ENCODE measurements around the gene PAFAH1B2. TPM values are rescaled to one million over a fixed set of nuclear protein-coding genes. Genes with fewer than 3 reads are reported as not detected.
A peak's percentile ranks its signal among the peaks of the same experiment; 100 is the strongest.

The PAFAH1B2 gene
- total and polyA plus RNA-seq, 2 donors (not counting 3 experiments of a cell fraction or from before 2014, with no cell fraction given), result 34.2 to 128 TPM

DNA sequence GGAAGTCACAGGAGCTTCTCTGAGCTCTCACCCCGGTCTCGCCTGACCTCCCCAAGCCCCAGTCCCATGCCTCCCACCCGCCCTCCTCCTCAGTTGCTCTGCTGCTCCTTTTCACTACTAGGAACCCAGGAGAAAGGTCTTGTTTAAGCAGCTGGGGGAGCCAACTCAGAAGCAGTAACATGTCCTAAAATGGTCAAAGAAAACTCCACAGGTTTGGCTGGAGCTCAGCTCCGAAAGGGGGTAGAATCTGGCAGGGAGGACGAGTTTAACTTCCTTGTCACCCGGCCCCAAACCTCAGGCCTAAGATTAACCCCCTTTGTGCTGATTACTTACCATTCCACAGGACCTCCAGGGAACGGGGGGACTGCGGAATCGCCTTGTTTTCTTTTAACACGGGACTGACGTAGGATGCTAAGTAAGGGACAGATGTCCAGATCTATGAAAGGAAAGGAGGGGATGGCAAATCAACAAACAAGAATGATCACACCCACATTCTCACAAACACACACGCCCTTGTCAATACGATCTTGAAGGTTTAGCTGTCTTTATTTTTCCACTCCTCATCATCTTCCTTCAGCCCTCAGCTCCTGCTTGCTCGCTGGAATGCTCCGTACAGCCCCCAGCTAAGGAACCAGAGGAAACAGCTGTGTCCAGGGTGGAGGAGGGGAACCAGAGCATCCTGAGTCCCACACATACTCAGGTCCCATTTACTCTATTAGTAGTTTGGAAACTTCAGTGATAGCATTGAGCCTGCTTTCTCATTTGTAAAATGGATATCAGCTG, 74.2 kb downstream of the PAFAH1B2 start:
- no peaks in the 10 kb centered on the region for H3K9me1 ChIP-seq (replicated peaks; ENCODE audit: control insufficient read depth, extremely low read depth, insufficient read depth, low read length)
- H4K20me1 ChIP-seq (replicated peaks; ENCODE audit: control insufficient read depth, extremely low read depth, insufficient read depth, low read length), result no peaks in the 10 kb centered on the region
- POLR2A ChIA-PET, result no interaction called here
- no TSS peak for BruUV-seq (replicated peaks)
- H3K36me3 ChIP-seq (ENCODE audit: control insufficient read depth in 2 of 2, extremely low read depth in 1 of 2, insufficient read depth in 2 of 2, low read length in 2 of 2), result peaks cover 2 to 24% of the 10 kb centered on the region in 2 experiments
- H3K4me1 ChIP-seq (ENCODE audit: control insufficient read depth, extremely low read depth, insufficient read depth, low read length), result peaks cover 11% of the 10 kb centered on the region
- H3K4me2 ChIP-seq (ENCODE audit: insufficient read depth, low read length), result no peak overlapping the region
- intact Hi-C loops (cut with micrococcal nuclease) (no loop called here), dilution Hi-C loops (cut with MboI; ENCODE audit: extremely low pct_ligation_motif_present, low sequenced_read_pairs) (no loop called here)
- H3K27me3 ChIP-seq (ENCODE audit: control insufficient read depth in 2 of 2, insufficient read depth in 2 of 2, low read length in 2 of 2), result no peaks in the 10 kb centered on the region
- CTCF ChIA-PET, result interaction anchor here (1.2 to 3.7 kb wide), 4 partner anchors 8 to 427 kb away, joined by 3 to 17 read pairs (median 6); partner anchors contain the start of gene APOA5
- no peak overlapping the region for H3K9ac ChIP-seq (replicated peaks; ENCODE audit: extremely low read depth, insufficient read depth, low read length)
- no peaks in the 10 kb centered on the region for H3K9me3 ChIP-seq (replicated peaks; ENCODE audit: control insufficient read depth, insufficient read depth, low read length)
- H3K4me3 ChIP-seq (replicated peaks in 1 of 3; ENCODE audit: insufficient read depth in 1 of 3, low read depth in 1 of 3, low read length in 3 of 3), result no peak overlapping the region
- no peak overlapping the region for H2AFZ ChIP-seq (ENCODE audit: low read depth, low read length)
- no peaks in the 10 kb centered on the region for H3K79me2 ChIP-seq (ENCODE audit: control insufficient read depth, insufficient read depth, low read length)
- DNase-seq (ENCODE audit: low read depth, low spot score) (peak; percentile 35), FAIRE-seq (peak; percentile 28)
- TF ChIP-seq POLR2AphosphoS5 (IDR thresholded peaks at IDR 0.05; ENCODE audit: insufficient read depth, low read depth, low read length), result no peak
- no peak overlapping the region for H3K27ac ChIP-seq (ENCODE audit: insufficient read depth, low read depth, low read length)

DNA sequence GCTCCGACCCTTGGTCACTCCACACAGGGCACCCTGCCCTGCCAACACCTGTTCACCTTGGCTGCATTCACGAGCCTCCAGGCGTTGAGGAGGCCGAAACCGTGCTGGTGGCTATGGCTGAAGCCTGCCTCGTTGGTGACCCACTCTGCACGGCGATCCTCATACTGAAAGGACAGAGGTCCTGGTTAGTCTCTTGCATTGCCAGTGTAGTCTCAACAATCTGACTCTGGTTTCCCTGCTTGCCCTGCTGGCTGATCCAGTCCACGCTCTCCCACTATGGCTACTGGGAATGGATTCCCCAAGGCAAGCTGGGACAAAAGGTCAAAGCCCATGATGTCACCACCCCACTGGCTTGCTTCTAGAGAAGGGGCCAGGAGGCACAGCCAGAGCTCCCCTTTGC, 74.9 kb downstream of the PAFAH1B2 start:
- dilution Hi-C loops (cut with MboI; ENCODE audit: extremely low pct_ligation_motif_present, low sequenced_read_pairs) (no loop called here), intact Hi-C loops (cut with micrococcal nuclease) (no loop called here)
- Histone ChIP-seq H3K9me1 (replicated peaks; ENCODE audit: control insufficient read depth, extremely low read depth, insufficient read depth, low read length) (no peaks in the 10 kb centered on the region), H3K79me2 (ENCODE audit: control insufficient read depth, insufficient read depth, low read length) (no peaks in the 10 kb centered on the region), H3K27me3 (ENCODE audit: control insufficient read depth in 2 of 2, insufficient read depth in 2 of 2, low read length in 2 of 2) (no peaks in the 10 kb centered on the region), H2AFZ (ENCODE audit: low read depth, low read length) (no peak overlapping the region), H3K9me3 (replicated peaks; ENCODE audit: control insufficient read depth, insufficient read depth, low read length) (no peaks in the 10 kb centered on the region), H3K4me1 (ENCODE audit: control insufficient read depth, extremely low read depth, insufficient read depth, low read length) (peaks cover 11% of the 10 kb centered on the region), H3K9ac (replicated peaks; ENCODE audit: extremely low read depth, insufficient read depth, low read length) (no peak overlapping the region), H3K27ac (ENCODE audit: insufficient read depth, low read depth, low read length) (no peak overlapping the region), H3K4me3 (replicated peaks in 1 of 3; ENCODE audit: insufficient read depth in 1 of 3, low read depth in 1 of 3, low read length in 3 of 3) (no peak overlapping the region), H3K36me3 (ENCODE audit: control insufficient read depth in 2 of 2, extremely low read depth in 1 of 2, insufficient read depth in 2 of 2, low read length in 2 of 2) (peaks cover 0 to 23% of the 10 kb centered on the region in 2 experiments), H3K4me2 (ENCODE audit: insufficient read depth, low read length) (no peak overlapping the region), H4K20me1 (replicated peaks; ENCODE audit: control insufficient read depth, extremely low read depth, insufficient read depth, low read length) (no peaks in the 10 kb centered on the region)
- DNase-seq (ENCODE audit: low read depth, low spot score) (no peak), FAIRE-seq (no peak)
- CTCF ChIA-PET, result interaction anchor here (0.5 to 1.4 kb wide), 4 partner anchors 9 to 428 kb away, joined by 3 to 6 read pairs (median 3); partner anchors contain the start of gene APOA5
- TF ChIP-seq, protein P1, sequence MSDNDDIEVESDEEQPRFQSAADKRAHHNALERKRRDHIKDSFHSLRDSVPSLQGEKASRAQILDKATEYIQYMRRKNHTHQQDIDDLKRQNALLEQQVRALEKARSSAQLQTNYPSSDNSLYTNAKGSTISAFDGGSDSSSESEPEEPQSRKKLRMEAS (IDR thresholded peaks at IDR 0.05; ENCODE audit: insufficient read depth, insufficient read length), result no peak
- TF ChIP-seq POLR2AphosphoS5 (IDR thresholded peaks at IDR 0.05; ENCODE audit: insufficient read depth, low read depth, low read length) (no peak), JUN (IDR thresholded peaks at IDR 0.05; ENCODE audit: borderline replicate concordance, insufficient read depth, insufficient read length, low read depth) (no peak), FOS (IDR thresholded peaks at IDR 0.05; ENCODE audit: borderline replicate concordance, insufficient read depth, low read length) (no peak), POLR2A (IDR thresholded peaks at IDR 0.05; ENCODE audit: low read depth, low read length) (no peak), GATA2 (IDR thresholded peaks at IDR 0.05; ENCODE audit: insufficient read depth, insufficient read length, low read depth, low read length) (no peak)
- POLR2A ChIA-PET, result no interaction called here
- BruUV-seq (replicated peaks), result no TSS peak

Measured in endothelial cell of umbilical vein (primary cell).